GM23248 (cell line): ENCODE measurements around the gene KDM3B. TPM values are rescaled to one million over a fixed set of nuclear protein-coding genes. Genes with fewer than 3 reads are reported as not detected.

ENCODE experiments used
- DNase-seq: peaks from one replicate; pipeline ENCODE4 v3.0.0-alpha.2; 2015
- H2AFZ ChIP-seq: fragments of 200-600 bp; sonication (generic); 2 replicates; pipeline ENCODE4 v1.6.1; 2016; ENCODE audit warnings: antibody characterized with exemption
- H3F3A ChIP-seq: fragments of 200-600 bp; sonication (generic); 2 replicates; pipeline ENCODE4 v1.6.1; 2016; ENCODE audit warnings: mild to moderate bottlenecking, antibody characterized with exemption, mixed run types; ENCODE audit not compliant: insufficient read depth
- H3K27ac ChIP-seq: fragments of 200-600 bp; sonication (generic); 2 replicates; pipeline ENCODE4 v1.5.1; 2016; ENCODE audit warnings: mild to moderate bottlenecking
- H3K27me3 ChIP-seq: fragments of 200-600 bp; sonication (generic); replicated peaks from 2 replicates; pipeline ENCODE4 v1.6.1; 2016; ENCODE audit warnings: mild to moderate bottlenecking; ENCODE audit not compliant: insufficient read depth
- H3K36me3 ChIP-seq: fragments of 200-600 bp; sonication (generic); 2 replicates; pipeline ENCODE4 v1.6.1; 2016; ENCODE audit warnings: low read depth, mild to moderate bottlenecking
- H3K4me1 ChIP-seq: fragments of 200-600 bp; sonication (generic); 2 replicates; pipeline ENCODE4 v1.6.1; 2016; ENCODE audit warnings: mild to moderate bottlenecking; ENCODE audit not compliant: insufficient read depth
- H3K4me2 ChIP-seq: fragments of 200-600 bp; sonication (generic); one replicate; pipeline ENCODE4 v1.6.1; 2016; ENCODE audit warnings: mild to moderate bottlenecking; ENCODE audit not compliant: unreplicated experiment
- H3K4me3 ChIP-seq: fragments of 200-600 bp; sonication (generic); 2 replicates; pipeline ENCODE4 v1.5.1; 2016; ENCODE audit warnings: mild to moderate bottlenecking
- H3K79me2 ChIP-seq: fragments of 200-600 bp; sonication (generic); 2 replicates; pipeline ENCODE4 v1.6.1; 2016; ENCODE audit warnings: mild to moderate bottlenecking; ENCODE audit not compliant: insufficient read depth
- H3K9ac ChIP-seq: fragments of 200-600 bp; sonication (generic); 2 replicates; pipeline ENCODE4 v1.6.1; 2016; ENCODE audit warnings: mild to moderate bottlenecking
- H3K9me2 ChIP-seq: fragments of 200-600 bp; sonication (generic); 2 replicates; pipeline ENCODE4 v1.6.1; 2016; ENCODE audit warnings: mixed run types, mild to moderate bottlenecking, moderate library complexity; ENCODE audit not compliant: insufficient read depth
- H3K9me3 ChIP-seq: fragments of 200-600 bp; sonication (generic); one replicate; pipeline ENCODE4 v1.6.1; 2017; ENCODE audit warnings: low read depth
- H4K20me1 ChIP-seq: fragments of 200-600 bp; sonication (generic); 2 replicates; pipeline ENCODE4 v1.6.0; 2016; ENCODE audit not compliant: insufficient read depth
- EZH2 ChIP-seq: fragments of 200-600 bp; sonication (generic); IDR thresholded peaks from 2 replicates; pipeline ENCODE4 v1.6.1; 2018; ENCODE audit warnings: antibody characterized with exemption, mild to moderate bottlenecking; ENCODE audit not compliant: insufficient read depth, poor library complexity, severe bottlenecking
- EZH2phosphoT487 ChIP-seq: fragments of 200-600 bp; sonication (generic); IDR thresholded peaks from 2 replicates; pipeline ENCODE4 v1.6.1; 2018; ENCODE audit warnings: antibody characterized with exemption, moderate library complexity, mild to moderate bottlenecking, low read depth; ENCODE audit not compliant: insufficient read depth
- WGBS, 2 experiments: methylation state at CpG; one replicate each; pipeline ENCODE4 v1.1.6; 2015 to 2017; ENCODE audit warnings: low lambda C conversion rate in 2 of 2, low coverage in 1 of 2; ENCODE audit errors: missing lambda C conversion rate in 2 of 2; 5-methylcytosine and 5-hydroxymethylcytosine counted together
- in situ Hi-C: fragments of 300-500 bp; cut with MboI; formaldehyde crosslinking; loops from 2 replicates; pipeline ENCODE4 v1.15.0; 2020
- polyA plus RNA-seq: library from polyadenylated mRNA; unstranded; fragments of >200 nt; fragmentation: Nextera tagmentation; extraction: Ambion mirVana; gene quantifications from 2 replicates; pipeline ENCODE4 v1.2.1, GENCODE V29; 2016
- total RNA-seq: library from RNA; depleted of rRNA; stranded (reverse); fragments of >200 nt; shearing (Covaris generic); gene quantifications from 2 replicates; pipeline ENCODE4 v1.2.3, GENCODE V29; 2014

KDM3B gene
- total and polyA plus RNA-seq, 2 experiments from 2014 or later: 12.6 to 28.3 TPM

DNA sequence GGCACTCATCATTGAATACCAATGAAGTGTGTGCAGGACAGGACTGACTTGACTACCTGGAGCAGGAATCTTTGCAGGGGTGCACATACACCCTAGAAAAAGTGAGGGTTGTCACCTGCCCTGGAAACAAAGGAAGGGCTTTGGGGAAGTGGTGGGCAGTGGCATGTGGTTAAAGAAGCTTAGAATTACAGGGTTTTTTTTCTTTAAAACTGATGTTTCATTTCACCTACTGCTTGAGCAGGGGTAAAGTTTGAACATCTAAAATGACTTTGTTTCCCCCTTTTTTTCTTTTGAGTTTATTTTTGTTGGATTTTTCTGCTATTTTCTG lies 2.0 kb upstream of the KDM3B start:
- Histone ChIP-seq H2AFZ (no peak overlapping the region), H3K4me3 (no peak overlapping the region), H3F3A (peaks cover 75% of the 10 kb centered on the region), H3K9ac (no peak overlapping the region), H3K36me3 (peaks cover 11% of the 10 kb centered on the region), H3K79me2 (peaks cover 25% of the 10 kb centered on the region), H3K4me1 (peaks cover 40% of the 10 kb centered on the region), H4K20me1 (no peaks in the 10 kb centered on the region), H3K4me2 (peak overlapping the region; percentile 7), H3K27me3 (no peaks in the 10 kb centered on the region), H3K9me3 (no peaks in the 10 kb centered on the region), H3K27ac (peak overlapping the region; percentile 70), H3K9me2 (no peaks in the 10 kb centered on the region)
- DNase-seq: no peak
- TF ChIP-seq EZH2 (no peak), EZH2phosphoT487 (no peak)
- in situ Hi-C loops: no loop called here

- peaks cover 30% of the 10 kb centered on the region for H3K79me2 ChIP-seq
- no peak overlapping the region for H2AFZ ChIP-seq
- peak; percentile 81 for DNase-seq
- H3K27me3 ChIP-seq: no peaks in the 10 kb centered on the region
- peak overlapping the region; percentile 70 for H3K27ac ChIP-seq
- no peaks in the 10 kb centered on the region for H4K20me1 ChIP-seq
- peaks cover 6% of the 10 kb centered on the region for H3K36me3 ChIP-seq
- TF ChIP-seq EZH2: no peak
- TF ChIP-seq EZH2phosphoT487: no peak
- no peaks in the 10 kb centered on the region for H3K9me3 ChIP-seq
- peaks cover 45% of the 10 kb centered on the region for H3K4me1 ChIP-seq
- peaks cover 80% of the 10 kb centered on the region for H3F3A ChIP-seq
- in situ Hi-C loops: no loop called here
- no peaks in the 10 kb centered on the region for H3K9me2 ChIP-seq
- no peak overlapping the region for H3K4me3 ChIP-seq
- WGBS, 2 experiments: 97 to 100% methylated on average over 1 of the region's 1 CpG
- H3K9ac ChIP-seq: no peak overlapping the region
- H3K4me2 ChIP-seq: peak overlapping the region; percentile 7
Measured at GRCh38 chr5:138351056-138351455, 1.4 kb upstream of the KDM3B start.

GRCh38 chr5:138351517-138351916 lies 968 bp upstream of the KDM3B start:
- H3K79me2 ChIP-seq: peaks cover 35% of the 10 kb centered on the region
- no peak for TF ChIP-seq EZH2
- TF ChIP-seq EZH2phosphoT487: no peak
- peaks cover 82% of the 10 kb centered on the region for H3F3A ChIP-seq
- no peaks in the 10 kb centered on the region for H3K27me3 ChIP-seq
- H3K9me3 ChIP-seq: no peaks in the 10 kb centered on the region
- in situ Hi-C loops: no loop called here
- H3K9me2 ChIP-seq: no peaks in the 10 kb centered on the region
- H3K4me1 ChIP-seq: peaks cover 45% of the 10 kb centered on the region
- peaks cover 1% of the 10 kb centered on the region for H3K36me3 ChIP-seq
- no peak overlapping the region for H2AFZ ChIP-seq
- no peaks in the 10 kb centered on the region for H4K20me1 ChIP-seq
- no peak for DNase-seq
- H3K27ac ChIP-seq: peak overlapping the region; percentile 70
- no peak overlapping the region for H3K9ac ChIP-seq
- no peak overlapping the region for H3K4me2 ChIP-seq
- H3K4me3 ChIP-seq: no peak overlapping the region

DNA sequence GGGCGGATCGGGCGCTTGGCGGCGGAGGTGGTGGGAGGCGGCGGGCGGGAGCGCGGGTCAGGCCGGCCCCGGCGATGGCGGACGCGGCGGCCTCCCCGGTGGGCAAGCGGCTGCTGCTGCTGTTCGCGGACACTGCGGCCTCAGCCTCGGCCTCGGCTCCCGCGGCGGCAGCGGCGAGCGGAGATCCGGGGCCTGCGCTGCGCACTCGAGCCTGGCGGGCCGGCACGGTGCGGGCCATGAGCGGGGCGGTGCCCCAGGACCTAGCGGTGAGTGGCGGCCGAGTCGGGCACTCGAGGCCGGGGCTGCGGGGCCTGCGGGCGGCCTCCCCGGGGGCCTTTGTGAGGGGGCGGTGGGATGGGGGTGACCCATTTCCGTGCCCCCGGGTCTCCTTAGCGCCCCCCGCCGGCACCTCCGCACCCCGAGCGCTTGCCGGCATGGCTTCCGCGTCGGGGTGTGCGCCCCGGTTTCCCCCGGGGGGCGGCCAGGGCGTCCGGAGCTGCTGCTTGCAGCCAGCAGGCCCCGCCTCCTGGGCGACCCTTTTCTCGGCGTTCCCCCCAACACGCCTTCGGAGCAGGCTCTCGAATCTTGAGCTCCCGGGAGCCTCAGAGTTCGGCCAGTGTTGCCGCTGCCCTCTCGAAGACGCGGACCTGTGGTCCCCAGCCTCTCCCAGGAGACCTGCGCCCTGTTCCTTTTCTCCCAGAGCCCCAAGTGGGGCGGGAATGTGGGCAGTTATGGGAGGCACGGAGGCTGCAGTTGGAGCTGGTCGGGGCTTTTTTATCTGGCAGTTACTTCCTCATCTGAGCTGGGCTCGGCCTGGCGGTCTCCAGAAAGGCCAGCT lies 456 bp downstream of the KDM3B start:
- H3F3A ChIP-seq: peaks cover 73% of the 10 kb centered on the region
- H4K20me1 ChIP-seq: no peaks in the 10 kb centered on the region
- in situ Hi-C loops: no loop called here
- peak overlapping the region; percentile 78 for H2AFZ ChIP-seq
- H3K79me2 ChIP-seq: peaks cover 49% of the 10 kb centered on the region
- H3K9ac ChIP-seq: peak overlapping the region; percentile 96
- H3K9me2 ChIP-seq: no peaks in the 10 kb centered on the region
- peak; percentile 72 for DNase-seq
- no peaks in the 10 kb centered on the region for H3K27me3 ChIP-seq
- H3K36me3 ChIP-seq: no peaks in the 10 kb centered on the region
- H3K4me3 ChIP-seq: peak overlapping the region; percentile 90
- 0 to 1% methylated on average over 15 to 64 of the region's 88 CpGs for WGBS, 2 experiments
- TF ChIP-seq EZH2 (no peak), EZH2phosphoT487 (no peak)
- no peaks in the 10 kb centered on the region for H3K9me3 ChIP-seq
- H3K4me2 ChIP-seq: peak overlapping the region; percentile 96
- peaks cover 45% of the 10 kb centered on the region for H3K4me1 ChIP-seq
- peak overlapping the region; percentile 77 for H3K27ac ChIP-seq
